GM23248 (cell line): ENCODE results near the gene FOXJ2.

ENCODE experiments used
- EZH2 ChIP-seq: fragments of 200-600 bp; sonication (generic); IDR thresholded peaks from 2 replicates; pipeline ENCODE4 v1.6.1; 2018; ENCODE audit warnings: antibody characterized with exemption, mild to moderate bottlenecking; ENCODE audit not compliant: insufficient read depth, poor library complexity, severe bottlenecking
- EZH2phosphoT487 ChIP-seq: fragments of 200-600 bp; sonication (generic); IDR thresholded peaks from 2 replicates; pipeline ENCODE4 v1.6.1; 2018; ENCODE audit warnings: antibody characterized with exemption, moderate library complexity, mild to moderate bottlenecking, low read depth; ENCODE audit not compliant: insufficient read depth

- TF ChIP-seq EZH2: no peak
- TF ChIP-seq EZH2phosphoT487: no peak
These were observed 6.1 kb upstream of the FOXJ2 start for GRCh38 chr12:8026291-8026900.
